IgD-negative memory B cell (primary cell): Measurements from ENCODE around the gene CELF4. TPM values are rescaled to one million over a fixed set of nuclear protein-coding genes. Genes with fewer than 3 reads are reported as not detected.

Experiments used
- H3K27ac Mint-ChIP-seq, 3 donors: one replicate each; pipeline ENCODE4 v1.8.0; 2020 to 2022; ENCODE audit warnings: mild to moderate bottlenecking in 3 of 3, mixed read lengths in 3 of 3, moderate library complexity in 1 of 3
- H3K27me3 Mint-ChIP-seq: one replicate; pipeline ENCODE4 v1.8.0; 2021; ENCODE audit warnings: mixed read lengths
- H3K36me3 Mint-ChIP-seq: one replicate; pipeline ENCODE4 v1.8.0; 2020; ENCODE audit warnings: mild to moderate bottlenecking, mixed read lengths
- H3K4me1 Mint-ChIP-seq, 3 donors: one replicate each; pipeline ENCODE4 v1.8.0; 2020 to 2022; ENCODE audit warnings: mixed read lengths in 3 of 3, mild to moderate bottlenecking in 1 of 3
- H3K4me3 Mint-ChIP-seq, 4 donors: one replicate each; pipeline ENCODE4 v1.8.0; 2020 to 2022; ENCODE audit warnings: mild to moderate bottlenecking in 4 of 4, mixed read lengths in 4 of 4, moderate library complexity in 3 of 4
- H3K9me3 Mint-ChIP-seq, 3 donors: one replicate each; pipeline ENCODE4 v1.8.0; 2020 to 2021; ENCODE audit warnings: mixed read lengths in 3 of 3, mild to moderate bottlenecking in 1 of 3
- polyA plus RNA-seq: library from polyadenylated mRNA; unstranded; fragments of 300-500 nt; fragmentation: Illumina TruSeq; gene quantifications from one replicate; pipeline ENCODE4 v1.2.3, GENCODE V29; 2021

Gene CELF4
- polyA plus RNA-seq, 1 donor from 2014 or later = 0.21 TPM

DNA sequence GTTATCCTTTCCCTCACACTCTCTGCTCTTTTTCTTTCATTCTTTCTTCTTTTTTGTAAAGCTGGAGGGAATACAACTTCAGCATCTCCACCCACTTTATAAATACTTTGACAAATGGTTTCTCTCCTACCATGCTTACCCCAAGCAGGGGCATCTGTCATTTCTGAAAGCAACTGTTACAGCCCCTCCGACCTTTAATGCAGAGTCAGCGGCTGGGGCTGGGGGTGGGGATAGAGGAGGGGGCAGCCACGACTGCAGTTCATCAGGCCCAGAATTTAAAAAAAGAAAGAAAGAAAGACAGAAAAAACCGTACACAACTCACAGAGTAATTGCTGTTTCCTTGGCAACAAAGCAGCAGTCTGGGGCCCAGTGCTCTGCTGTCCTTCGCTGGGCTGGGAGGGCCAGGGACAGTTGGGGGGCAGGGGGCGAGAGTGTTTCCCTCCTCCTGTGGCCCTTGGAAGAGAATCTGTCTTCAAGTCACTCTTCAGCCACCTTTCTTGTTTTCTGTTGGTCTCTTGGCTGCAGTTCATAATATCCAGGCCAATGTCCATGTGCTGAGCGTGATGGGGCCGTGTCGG lies 53.8 kb downstream of the CELF4 start:
- H3K36me3 Mint-ChIP-seq = peaks cover 2% of the 10 kb centered on the region
- H3K27ac Mint-ChIP-seq = no peak overlapping the region
- peaks cover 8% of the 10 kb centered on the region for H3K27me3 Mint-ChIP-seq
- no peaks in the 10 kb centered on the region for H3K4me1 Mint-ChIP-seq
- peaks cover 0 to 15% (median 8%) of the 10 kb centered on the region in 3 donors for H3K9me3 Mint-ChIP-seq
- no peak overlapping the region for H3K4me3 Mint-ChIP-seq

DNA sequence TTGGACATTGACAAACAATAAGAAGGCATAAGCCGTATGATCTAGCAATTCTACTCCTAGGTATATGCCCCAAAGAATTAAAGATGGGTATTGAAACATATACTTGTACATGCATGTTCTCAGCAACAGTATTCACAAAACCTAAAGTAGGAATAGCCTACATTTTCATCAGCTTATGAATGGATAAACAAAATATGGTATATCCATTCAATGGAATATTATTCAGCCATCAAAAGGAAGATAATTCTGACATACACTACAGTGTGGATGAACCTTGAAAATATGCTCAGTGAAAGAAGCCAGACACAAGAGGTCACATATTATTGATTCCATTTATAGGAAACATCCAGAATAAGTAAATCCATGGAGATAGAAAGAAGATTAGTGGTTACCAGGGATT lies 56.0 kb downstream of the CELF4 start:
- Mint-ChIP-seq H3K9me3 (peaks cover 0 to 15% (median 8%) of the 10 kb centered on the region in 3 donors), H3K4me3 (no peak overlapping the region), H3K27me3 (peaks cover 4% of the 10 kb centered on the region), H3K27ac (no peak overlapping the region), H3K4me1 (no peaks in the 10 kb centered on the region), H3K36me3 (peaks cover 2% of the 10 kb centered on the region)

DNA sequence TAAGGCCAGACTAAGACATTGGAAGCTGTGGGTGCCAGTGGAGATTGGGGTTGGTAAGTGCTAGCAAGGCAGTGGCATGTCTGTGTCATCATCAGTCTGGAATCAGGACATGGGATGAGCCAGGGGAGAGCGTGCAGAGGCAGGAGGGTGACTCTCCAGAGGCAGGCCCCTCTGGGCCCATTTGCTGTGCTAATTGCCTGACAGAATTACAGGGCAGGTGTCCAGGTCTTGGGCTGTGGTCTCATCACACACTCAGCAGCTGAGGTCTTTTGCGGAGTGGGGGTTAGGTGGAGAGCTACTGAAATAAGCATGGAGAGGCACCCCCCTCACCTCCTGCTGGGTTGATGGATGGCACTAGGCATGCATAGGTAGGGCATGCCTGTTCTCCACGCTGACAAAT lies 57.4 kb downstream of the CELF4 start:
- Mint-ChIP-seq H3K27me3 (no peaks in the 10 kb centered on the region), H3K9me3 (peaks cover 0 to 10% (median 8%) of the 10 kb centered on the region in 3 donors), H3K4me1 (no peaks in the 10 kb centered on the region), H3K36me3 (no peaks in the 10 kb centered on the region), H3K4me3 (no peak overlapping the region), H3K27ac (no peak overlapping the region)

DNA sequence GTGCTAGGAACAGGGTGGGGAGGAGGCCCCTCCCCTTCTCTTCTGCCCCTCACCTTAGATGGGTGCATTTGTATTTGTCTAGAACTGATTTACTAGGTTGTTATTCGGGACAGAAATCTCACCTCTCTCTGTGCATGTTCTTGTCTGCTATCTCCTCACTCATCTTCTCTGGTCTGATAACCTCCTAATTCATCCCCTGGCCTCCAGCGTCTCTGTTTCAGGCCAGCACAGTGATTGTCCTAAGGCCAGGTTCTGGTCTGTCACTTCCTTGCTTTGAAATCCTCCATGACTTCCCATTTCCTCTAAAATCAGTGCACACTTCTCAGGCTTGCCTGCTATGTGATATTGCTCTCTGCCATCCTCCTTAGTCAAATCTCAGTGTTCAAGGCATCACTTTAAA lies 58.4 kb downstream of the CELF4 start:
- Mint-ChIP-seq H3K36me3 (no peaks in the 10 kb centered on the region), H3K4me3 (no peak overlapping the region), H3K27me3 (no peaks in the 10 kb centered on the region), H3K9me3 (peaks cover 0 to 8% (median 6%) of the 10 kb centered on the region in 3 donors), H3K4me1 (no peaks in the 10 kb centered on the region), H3K27ac (no peak overlapping the region)

DNA sequence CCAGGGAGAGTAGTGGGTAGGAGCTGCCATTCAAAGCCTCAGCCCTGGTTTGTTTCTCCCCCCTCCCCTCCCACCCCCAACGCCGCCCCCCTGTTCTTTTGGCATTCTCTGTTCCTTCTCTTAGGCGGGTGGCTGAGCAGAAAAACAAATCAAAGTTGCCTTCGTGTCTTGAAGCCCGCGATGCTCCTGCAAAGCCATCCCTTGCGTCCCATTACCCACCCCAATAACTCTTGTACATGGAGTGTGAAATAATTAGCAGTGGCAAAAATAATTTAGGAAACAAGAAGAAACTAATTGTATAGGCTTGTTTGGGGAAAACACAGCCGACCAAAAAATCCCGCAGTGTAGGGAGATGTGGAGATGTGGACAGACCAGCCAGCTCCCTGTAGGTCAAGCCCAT lies 59.6 kb downstream of the CELF4 start:
- Mint-ChIP-seq H3K9me3 (peaks cover 2 to 8% (median 2%) of the 10 kb centered on the region in 3 donors), H3K4me3 (peak overlapping the region in 1 of 4 donors; percentile 16), H3K36me3 (no peaks in the 10 kb centered on the region), H3K27ac (no peak overlapping the region), H3K4me1 (no peaks in the 10 kb centered on the region), H3K27me3 (no peaks in the 10 kb centered on the region)

DNA sequence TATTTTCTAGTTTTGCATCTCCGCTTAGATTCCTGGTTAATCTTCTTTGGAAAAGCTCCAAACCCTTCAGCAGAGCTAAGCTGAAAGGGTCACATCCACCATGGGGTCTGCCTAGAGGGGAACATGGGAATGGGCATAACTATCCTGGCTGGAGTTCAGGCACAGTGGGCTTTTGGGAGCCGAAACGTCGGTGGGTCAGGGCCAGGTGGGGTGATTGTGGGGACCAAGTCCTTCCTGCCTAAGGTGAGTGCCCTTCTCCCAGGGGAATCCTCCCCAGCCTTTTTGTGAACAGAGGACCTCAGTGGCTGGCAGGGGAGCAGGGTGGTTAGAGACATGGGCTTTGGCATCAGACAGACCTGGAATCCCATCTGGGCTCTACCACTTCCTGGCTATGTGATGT lies 60.3 kb downstream of the CELF4 start:
- Mint-ChIP-seq H3K36me3 (no peaks in the 10 kb centered on the region), H3K27ac (no peak overlapping the region), H3K4me1 (no peaks in the 10 kb centered on the region), H3K9me3 (peaks cover 2 to 8% (median 2%) of the 10 kb centered on the region in 3 donors), H3K27me3 (no peaks in the 10 kb centered on the region), H3K4me3 (no peak overlapping the region)

DNA sequence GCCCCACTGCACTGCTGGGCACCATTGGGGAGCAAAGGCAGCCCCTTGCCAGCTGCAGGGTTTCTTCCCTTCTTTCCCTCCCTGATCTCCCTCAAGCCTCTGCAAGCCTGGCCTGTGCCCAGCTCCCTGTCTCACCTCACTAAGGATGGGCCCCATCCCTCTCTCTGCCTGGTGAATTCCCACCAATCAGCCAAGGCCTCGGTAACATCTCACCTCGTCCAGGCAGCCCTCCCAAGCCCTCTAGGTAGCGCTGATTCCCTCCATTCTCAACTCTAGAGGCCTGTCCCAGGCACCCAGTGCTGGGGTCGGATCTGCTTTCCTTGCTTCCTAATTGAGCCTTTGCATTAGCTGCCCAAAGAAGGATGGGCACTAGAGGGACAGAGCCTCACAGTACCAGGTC lies 63.0 kb downstream of the CELF4 start:
- no peaks in the 10 kb centered on the region for H3K36me3 Mint-ChIP-seq
- peaks cover 0 to 3% (median 0%) of the 10 kb centered on the region in 3 donors for H3K4me1 Mint-ChIP-seq
- H3K27ac Mint-ChIP-seq = no peak overlapping the region
- peaks cover 0 to 2% (median 0%) of the 10 kb centered on the region in 3 donors for H3K9me3 Mint-ChIP-seq
- peaks cover 4% of the 10 kb centered on the region for H3K27me3 Mint-ChIP-seq
- no peak overlapping the region for H3K4me3 Mint-ChIP-seq

DNA sequence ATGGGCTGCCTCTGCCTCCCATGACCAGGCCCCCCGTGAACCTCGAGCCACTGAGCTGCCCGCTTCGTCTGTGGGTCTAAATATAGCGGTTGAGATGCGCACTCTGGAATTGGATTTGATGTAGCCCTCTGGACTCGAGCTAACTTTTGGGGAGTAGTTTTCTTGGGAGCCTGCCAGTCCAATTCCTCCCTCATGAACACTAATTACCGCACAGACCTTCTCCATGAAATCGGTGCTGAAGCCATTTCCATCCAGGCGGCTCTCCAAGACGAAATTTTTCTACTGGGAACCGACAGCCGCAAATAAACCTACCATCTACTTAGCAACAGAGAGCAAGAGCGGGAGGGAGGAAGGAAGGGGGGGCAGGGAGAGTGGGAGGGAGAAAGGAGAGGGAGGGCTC lies 63.6 kb downstream of the CELF4 start:
- Mint-ChIP-seq H3K4me1 (peaks cover 0 to 3% (median 0%) of the 10 kb centered on the region in 3 donors), H3K27ac (no peak overlapping the region), H3K27me3 (peaks cover 4% of the 10 kb centered on the region), H3K9me3 (peaks cover 0 to 2% (median 0%) of the 10 kb centered on the region in 3 donors), H3K36me3 (no peaks in the 10 kb centered on the region), H3K4me3 (no peak overlapping the region)

DNA sequence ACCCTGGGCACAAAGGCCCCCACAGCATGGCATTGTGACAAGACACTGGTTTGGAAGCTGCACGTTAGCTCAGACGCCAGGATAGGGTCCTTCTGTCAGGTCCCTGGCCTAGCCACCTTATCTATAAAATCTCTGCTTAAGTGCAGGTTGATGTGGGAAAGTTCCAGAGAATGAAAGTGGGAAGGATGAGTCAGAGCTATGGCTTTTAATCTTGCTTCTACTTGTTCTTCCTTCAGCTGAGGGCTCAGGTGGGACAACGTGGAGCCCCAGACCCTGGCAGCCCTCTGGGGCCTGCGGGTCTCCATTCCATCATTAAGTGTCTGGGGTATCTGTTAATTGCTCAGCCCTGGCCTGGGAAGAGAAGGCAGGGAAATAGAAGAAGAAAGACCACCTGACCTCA lies 64.5 kb downstream of the CELF4 start:
- peak overlapping the region in 1 of 3 donors; percentile 57 for H3K27ac Mint-ChIP-seq
- peaks cover 0 to 3% (median 0%) of the 10 kb centered on the region in 3 donors for H3K4me1 Mint-ChIP-seq
- peaks cover 4% of the 10 kb centered on the region for H3K27me3 Mint-ChIP-seq

DNA sequence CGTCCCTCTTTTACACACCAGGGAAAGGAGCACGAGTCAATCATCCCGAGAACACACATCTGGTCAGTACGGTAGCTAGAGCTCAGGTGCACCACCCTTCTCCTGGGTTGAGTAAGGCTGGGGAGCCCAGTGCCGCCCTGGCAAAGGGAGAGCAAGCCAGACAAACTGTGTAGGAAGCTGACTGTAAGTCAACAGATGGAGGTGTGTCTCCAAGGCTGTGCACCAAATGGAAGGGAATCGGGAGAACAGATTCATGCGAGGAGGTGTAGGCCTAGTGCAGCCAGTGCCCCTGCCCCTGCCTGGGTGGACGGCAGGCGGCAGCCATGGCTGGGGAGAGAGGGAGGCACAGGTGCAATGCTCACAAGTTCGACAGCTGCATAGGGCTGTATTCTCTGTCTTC lies 65.7 kb downstream of the CELF4 start:
- Mint-ChIP-seq H3K9me3 (peaks cover 0 to 2% (median 0%) of the 10 kb centered on the region in 3 donors), H3K4me1 (peaks cover 0 to 3% (median 0%) of the 10 kb centered on the region in 3 donors), H3K4me3 (no peak overlapping the region), H3K36me3 (no peaks in the 10 kb centered on the region), H3K27ac (no peak overlapping the region), H3K27me3 (peaks cover 4% of the 10 kb centered on the region)

More for the DNA sequence above, 64.5 kb downstream of the CELF4 start:
- peaks cover 0 to 2% (median 0%) of the 10 kb centered on the region in 3 donors for H3K9me3 Mint-ChIP-seq
- H3K36me3 Mint-ChIP-seq = no peaks in the 10 kb centered on the region
- no peak overlapping the region for H3K4me3 Mint-ChIP-seq

DNA sequence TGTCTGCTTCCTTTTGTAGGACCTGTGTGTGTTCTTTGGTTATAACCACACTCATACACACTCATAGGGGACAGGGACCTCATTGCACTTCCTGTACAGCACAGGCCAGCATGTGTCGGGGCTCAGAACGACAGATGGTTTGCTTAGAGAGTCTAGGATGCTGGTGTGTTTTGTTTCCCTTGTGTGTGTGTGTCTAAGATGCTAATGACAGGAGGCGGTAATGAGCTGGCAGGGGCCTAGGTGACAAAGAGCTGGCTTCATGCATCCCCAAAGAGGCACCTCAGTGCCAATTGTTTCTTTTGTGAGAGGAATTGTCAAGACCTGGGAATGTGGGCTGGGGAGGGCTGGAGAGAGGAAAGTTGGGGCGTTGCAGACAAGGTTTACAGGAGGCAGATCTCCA lies 66.6 kb downstream of the CELF4 start:
- H3K36me3 Mint-ChIP-seq = no peaks in the 10 kb centered on the region
- peaks cover 4% of the 10 kb centered on the region for H3K27me3 Mint-ChIP-seq
- no peak overlapping the region for H3K27ac Mint-ChIP-seq
- H3K9me3 Mint-ChIP-seq = peaks cover 0 to 2% (median 0%) of the 10 kb centered on the region in 3 donors
- H3K4me1 Mint-ChIP-seq = peaks cover 0 to 3% (median 0%) of the 10 kb centered on the region in 3 donors
- no peak overlapping the region for H3K4me3 Mint-ChIP-seq

DNA sequence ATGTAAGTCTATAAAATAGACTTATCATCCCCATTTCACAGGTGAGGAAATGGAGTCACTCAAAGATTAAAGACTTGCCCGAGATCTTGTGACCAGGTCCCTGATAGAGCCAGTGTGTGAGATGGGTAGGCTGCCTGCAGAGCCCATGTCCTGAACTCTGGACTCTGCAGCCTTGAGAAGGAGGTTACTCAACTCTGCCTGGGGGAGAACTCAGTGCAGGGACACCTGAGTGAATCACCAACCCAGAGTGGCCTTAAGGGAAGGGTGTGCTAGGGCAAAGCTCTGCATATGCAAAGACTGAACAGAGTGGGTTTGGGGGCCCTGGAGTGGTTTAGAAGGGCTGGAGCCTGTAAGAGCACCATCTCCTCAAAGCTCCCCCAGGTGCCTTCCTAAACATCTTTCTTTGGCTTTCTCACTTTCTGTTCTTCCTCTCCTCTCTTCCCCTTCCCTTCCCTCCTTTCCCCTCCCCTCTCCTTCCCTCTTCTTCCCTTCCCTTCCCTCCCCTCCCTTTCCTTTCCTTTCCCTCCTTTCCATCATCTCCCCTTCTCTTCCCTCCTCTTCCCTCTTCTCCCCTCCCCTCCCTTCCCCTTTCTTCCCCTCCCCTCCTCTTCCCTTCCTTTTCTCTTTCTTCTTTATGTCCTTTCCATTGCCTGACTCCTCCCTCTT lies 67.6 kb downstream of the CELF4 start:
- Mint-ChIP-seq H3K4me1 (peaks cover 0 to 3% (median 0%) of the 10 kb centered on the region in 3 donors), H3K36me3 (no peaks in the 10 kb centered on the region), H3K27me3 (peaks cover 5% of the 10 kb centered on the region), H3K9me3 (peaks cover 0 to 2% (median 0%) of the 10 kb centered on the region in 3 donors), H3K27ac (no peak overlapping the region), H3K4me3 (no peak overlapping the region)

DNA sequence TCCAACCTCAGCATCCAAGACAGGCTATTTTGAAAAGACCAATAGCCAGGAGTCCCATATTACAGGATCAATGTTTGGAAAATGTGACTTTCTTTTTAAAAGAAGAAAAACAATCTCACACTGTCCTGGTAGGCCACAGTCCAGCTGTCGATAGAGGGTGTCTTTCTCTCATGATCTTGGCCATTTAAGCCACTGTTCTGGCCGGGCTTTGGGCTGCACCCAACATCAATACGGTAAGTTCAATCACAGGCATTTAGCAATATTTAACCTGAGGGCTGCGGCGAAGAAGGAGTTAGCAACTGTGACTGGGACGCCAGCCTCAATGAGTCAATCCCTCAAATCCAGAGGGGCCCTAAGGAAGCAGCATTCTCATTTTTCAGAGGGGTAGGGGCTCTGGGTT lies 69.0 kb downstream of the CELF4 start:
- peaks cover 0 to 3% (median 0%) of the 10 kb centered on the region in 3 donors for H3K4me1 Mint-ChIP-seq
- no peaks in the 10 kb centered on the region for H3K36me3 Mint-ChIP-seq
- no peak overlapping the region for H3K4me3 Mint-ChIP-seq
- peaks cover 8% of the 10 kb centered on the region for H3K27me3 Mint-ChIP-seq
- peaks cover 0 to 2% (median 0%) of the 10 kb centered on the region in 3 donors for H3K9me3 Mint-ChIP-seq
- H3K27ac Mint-ChIP-seq = no peak overlapping the region

DNA sequence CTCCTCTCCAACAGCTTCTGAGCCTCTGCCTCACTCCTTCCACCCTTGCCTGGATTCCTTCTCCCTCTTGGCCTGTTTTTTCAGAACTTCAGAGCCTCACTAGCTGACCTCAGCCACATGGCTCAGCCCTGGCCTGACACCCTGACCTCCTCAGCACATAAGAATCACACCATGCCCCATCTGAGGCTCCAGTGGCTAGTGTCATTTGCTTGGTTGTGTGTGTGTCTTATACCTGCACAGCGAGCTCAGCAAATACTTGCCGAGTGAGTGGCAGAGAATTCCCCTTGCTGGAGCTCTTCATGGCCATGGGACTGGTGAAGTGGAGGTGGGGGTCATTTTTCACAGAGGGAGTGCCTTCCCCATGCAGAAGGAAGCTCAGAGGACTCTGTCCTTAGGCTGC lies 70.2 kb downstream of the CELF4 start:
- H3K27ac Mint-ChIP-seq = no peak overlapping the region
- peaks cover 10% of the 10 kb centered on the region for H3K27me3 Mint-ChIP-seq
- no peaks in the 10 kb centered on the region for H3K36me3 Mint-ChIP-seq
- no peaks in the 10 kb centered on the region for H3K9me3 Mint-ChIP-seq
- H3K4me3 Mint-ChIP-seq = no peak overlapping the region
- peaks cover 0 to 5% (median 0%) of the 10 kb centered on the region in 3 donors for H3K4me1 Mint-ChIP-seq

DNA sequence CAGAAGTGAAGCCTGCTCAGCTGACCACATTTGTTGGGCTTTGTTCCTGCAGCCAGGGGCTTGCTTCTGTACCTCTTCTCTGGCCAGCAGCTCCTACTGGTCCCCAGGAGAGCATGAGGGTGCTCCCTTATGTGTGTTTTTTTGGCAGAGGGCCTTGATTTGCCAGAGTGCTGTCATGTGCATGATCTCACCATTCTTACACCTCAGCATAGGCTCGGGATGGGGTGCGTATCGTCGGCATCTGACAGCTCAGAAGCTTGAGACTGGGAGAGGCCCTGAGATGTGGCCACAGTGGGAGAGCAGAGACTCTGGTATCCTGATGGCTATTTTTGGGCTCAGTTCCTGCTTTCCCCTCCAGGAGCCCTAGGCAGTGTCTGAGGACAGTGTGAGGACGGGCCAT lies 71.2 kb downstream of the CELF4 start:
- H3K27ac Mint-ChIP-seq = no peak overlapping the region
- H3K36me3 Mint-ChIP-seq = no peaks in the 10 kb centered on the region
- no peak overlapping the region for H3K4me3 Mint-ChIP-seq
- H3K27me3 Mint-ChIP-seq = peaks cover 12% of the 10 kb centered on the region
- no peaks in the 10 kb centered on the region for H3K9me3 Mint-ChIP-seq
- peaks cover 0 to 5% (median 0%) of the 10 kb centered on the region in 3 donors for H3K4me1 Mint-ChIP-seq
